PC-3 (cell line): ENCODE data around the gene SDK1.

Source experiments
- EZH2 ChIP-seq: fragments of 300-600 bp; sonication (generic); IDR thresholded peaks from one replicate; pipeline ENCODE4 v1.6.1; 2017; ENCODE audit warnings: antibody characterized with exemption, mild to moderate bottlenecking, low read length; ENCODE audit not compliant: unreplicated experiment
- EZH2phosphoT487 ChIP-seq: fragments of 300-600 bp; sonication (generic); IDR thresholded peaks from 2 replicates; pipeline ENCODE4 v1.6.1; 2018; ENCODE audit warnings: mild to moderate bottlenecking, antibody characterized with exemption, low read length, borderline replicate concordance
- TF ChIP-seq, protein P1 (sequence below): fragments of 300-600 bp; sonication (generic); conservative IDR thresholded peaks from 2 replicates; pipeline ENCODE4 v1.5.1; 2017; ENCODE audit warnings: antibody characterized with exemption, low read depth, mild to moderate bottlenecking, low read length

DNA sequence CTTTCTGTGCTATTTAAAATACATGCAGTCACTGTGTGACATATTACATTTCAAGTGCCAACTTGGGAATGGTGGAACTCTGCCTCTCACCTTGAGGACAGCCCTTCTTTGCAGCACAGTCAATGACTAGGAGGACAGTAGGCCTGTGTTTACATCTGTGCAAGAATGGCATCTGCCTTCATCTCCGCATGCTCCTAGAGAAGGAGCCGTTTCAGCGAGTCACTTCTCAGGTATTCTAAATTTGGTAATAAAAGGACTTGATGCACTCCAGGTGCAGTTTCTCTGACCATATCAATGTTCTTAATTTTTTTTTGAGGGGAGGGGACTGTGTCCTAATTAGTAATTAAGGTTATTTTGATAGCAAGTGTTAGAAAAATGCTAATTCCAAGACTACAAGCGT, 128.9 kb downstream of the SDK1 start:
- TF ChIP-seq, protein P1, sequence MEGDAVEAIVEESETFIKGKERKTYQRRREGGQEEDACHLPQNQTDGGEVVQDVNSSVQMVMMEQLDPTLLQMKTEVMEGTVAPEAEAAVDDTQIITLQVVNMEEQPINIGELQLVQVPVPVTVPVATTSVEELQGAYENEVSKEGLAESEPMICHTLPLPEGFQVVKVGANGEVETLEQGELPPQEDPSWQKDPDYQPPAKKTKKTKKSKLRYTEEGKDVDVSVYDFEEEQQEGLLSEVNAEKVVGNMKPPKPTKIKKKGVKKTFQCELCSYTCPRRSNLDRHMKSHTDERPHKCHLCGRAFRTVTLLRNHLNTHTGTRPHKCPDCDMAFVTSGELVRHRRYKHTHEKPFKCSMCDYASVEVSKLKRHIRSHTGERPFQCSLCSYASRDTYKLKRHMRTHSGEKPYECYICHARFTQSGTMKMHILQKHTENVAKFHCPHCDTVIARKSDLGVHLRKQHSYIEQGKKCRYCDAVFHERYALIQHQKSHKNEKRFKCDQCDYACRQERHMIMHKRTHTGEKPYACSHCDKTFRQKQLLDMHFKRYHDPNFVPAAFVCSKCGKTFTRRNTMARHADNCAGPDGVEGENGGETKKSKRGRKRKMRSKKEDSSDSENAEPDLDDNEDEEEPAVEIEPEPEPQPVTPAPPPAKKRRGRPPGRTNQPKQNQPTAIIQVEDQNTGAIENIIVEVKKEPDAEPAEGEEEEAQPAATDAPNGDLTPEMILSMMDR: no peak
- TF ChIP-seq EZH2 (no peak), EZH2phosphoT487 (no peak)
